ENCODE results near the gene FAM131C. TPM values are rescaled to one million over a fixed set of nuclear protein-coding genes. Genes with fewer than 3 reads are reported as not detected.

The FAM131C gene
- total and polyA plus RNA-seq, 2 experiments from 2014 or later = 0.71 to 1.3 TPM

DNA sequence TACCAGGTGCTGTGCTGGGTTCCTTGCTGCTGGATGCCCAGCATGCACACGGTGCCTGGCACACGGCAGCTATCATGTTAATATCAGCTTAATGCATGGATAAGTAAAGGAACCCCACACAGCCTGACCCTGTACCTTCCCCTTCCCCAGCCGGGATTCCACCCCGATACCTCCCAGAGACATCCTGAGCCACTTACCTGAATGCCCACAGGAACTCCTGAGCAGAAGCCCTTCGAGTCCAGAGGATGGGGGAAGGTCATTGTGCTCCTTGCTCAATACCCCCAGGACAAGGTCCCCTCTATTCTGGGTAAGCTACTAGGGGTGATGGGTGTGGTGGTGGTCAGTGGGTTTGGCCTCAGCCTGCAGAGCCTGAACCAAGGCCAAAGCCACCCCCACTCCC is 1.4 kb downstream of the FAM131C start:
- no peaks in the 10 kb centered on the region for H3F3A ChIP-seq (replicated peaks; ENCODE audit: low read depth)
- DNase-seq (ENCODE audit: low spot score) (no peak), ATAC-seq (no peak)
- H4K20me1 ChIP-seq (replicated peaks; ENCODE audit: insufficient read depth) = 0 out of 2 replicates have a peak, but pooled peaks cover 3% of the 10 kb centered on the region
- H3K9me2 ChIP-seq (ENCODE audit: insufficient read depth) = no peaks in the 10 kb centered on the region
- H3K4me2 ChIP-seq = no peak overlapping the region; the same call in 1 of the 2 replicates
- no peak for TF ChIP-seq NANOG (IDR thresholded peaks at IDR 0.05; ENCODE audit: borderline replicate concordance)
- TF ChIP-seq, protein P1, sequence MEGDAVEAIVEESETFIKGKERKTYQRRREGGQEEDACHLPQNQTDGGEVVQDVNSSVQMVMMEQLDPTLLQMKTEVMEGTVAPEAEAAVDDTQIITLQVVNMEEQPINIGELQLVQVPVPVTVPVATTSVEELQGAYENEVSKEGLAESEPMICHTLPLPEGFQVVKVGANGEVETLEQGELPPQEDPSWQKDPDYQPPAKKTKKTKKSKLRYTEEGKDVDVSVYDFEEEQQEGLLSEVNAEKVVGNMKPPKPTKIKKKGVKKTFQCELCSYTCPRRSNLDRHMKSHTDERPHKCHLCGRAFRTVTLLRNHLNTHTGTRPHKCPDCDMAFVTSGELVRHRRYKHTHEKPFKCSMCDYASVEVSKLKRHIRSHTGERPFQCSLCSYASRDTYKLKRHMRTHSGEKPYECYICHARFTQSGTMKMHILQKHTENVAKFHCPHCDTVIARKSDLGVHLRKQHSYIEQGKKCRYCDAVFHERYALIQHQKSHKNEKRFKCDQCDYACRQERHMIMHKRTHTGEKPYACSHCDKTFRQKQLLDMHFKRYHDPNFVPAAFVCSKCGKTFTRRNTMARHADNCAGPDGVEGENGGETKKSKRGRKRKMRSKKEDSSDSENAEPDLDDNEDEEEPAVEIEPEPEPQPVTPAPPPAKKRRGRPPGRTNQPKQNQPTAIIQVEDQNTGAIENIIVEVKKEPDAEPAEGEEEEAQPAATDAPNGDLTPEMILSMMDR (conservative IDR thresholded peaks at IDR 0.05; ENCODE audit: low read depth in 2 of 2) = no peak
- TF ChIP-seq, protein P2, sequence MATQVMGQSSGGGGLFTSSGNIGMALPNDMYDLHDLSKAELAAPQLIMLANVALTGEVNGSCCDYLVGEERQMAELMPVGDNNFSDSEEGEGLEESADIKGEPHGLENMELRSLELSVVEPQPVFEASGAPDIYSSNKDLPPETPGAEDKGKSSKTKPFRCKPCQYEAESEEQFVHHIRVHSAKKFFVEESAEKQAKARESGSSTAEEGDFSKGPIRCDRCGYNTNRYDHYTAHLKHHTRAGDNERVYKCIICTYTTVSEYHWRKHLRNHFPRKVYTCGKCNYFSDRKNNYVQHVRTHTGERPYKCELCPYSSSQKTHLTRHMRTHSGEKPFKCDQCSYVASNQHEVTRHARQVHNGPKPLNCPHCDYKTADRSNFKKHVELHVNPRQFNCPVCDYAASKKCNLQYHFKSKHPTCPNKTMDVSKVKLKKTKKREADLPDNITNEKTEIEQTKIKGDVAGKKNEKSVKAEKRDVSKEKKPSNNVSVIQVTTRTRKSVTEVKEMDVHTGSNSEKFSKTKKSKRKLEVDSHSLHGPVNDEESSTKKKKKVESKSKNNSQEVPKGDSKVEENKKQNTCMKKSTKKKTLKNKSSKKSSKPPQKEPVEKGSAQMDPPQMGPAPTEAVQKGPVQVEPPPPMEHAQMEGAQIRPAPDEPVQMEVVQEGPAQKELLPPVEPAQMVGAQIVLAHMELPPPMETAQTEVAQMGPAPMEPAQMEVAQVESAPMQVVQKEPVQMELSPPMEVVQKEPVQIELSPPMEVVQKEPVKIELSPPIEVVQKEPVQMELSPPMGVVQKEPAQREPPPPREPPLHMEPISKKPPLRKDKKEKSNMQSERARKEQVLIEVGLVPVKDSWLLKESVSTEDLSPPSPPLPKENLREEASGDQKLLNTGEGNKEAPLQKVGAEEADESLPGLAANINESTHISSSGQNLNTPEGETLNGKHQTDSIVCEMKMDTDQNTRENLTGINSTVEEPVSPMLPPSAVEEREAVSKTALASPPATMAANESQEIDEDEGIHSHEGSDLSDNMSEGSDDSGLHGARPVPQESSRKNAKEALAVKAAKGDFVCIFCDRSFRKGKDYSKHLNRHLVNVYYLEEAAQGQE (IDR thresholded peaks at IDR 0.05; ENCODE audit: unreplicated experiment) = no peak
- no peak for TF ChIP-seq ZNF114 (CRISPR knock-in tag; IDR thresholded peaks at IDR 0.05)
- TF ChIP-seq POLR2AphosphoS5 (IDR thresholded peaks at IDR 0.05; ENCODE audit: low read depth) = no peak
- no peak overlapping the region; the same call in 2 of the 3 replicates for H3K4me3 Mint-ChIP-seq
- peaks cover 6% of the 10 kb centered on the region; the same call in 1 of the 2 replicates for H3K4me1 ChIP-seq (ENCODE audit: insufficient read depth)
- no peak overlapping the region for H2AFZ ChIP-seq
- H3K9me3 Mint-ChIP-seq = no peaks in the 10 kb centered on the region; the same call in 2 of the 3 replicates
- peaks cover 37% of the 10 kb centered on the region for H3K27me3 Mint-ChIP-seq (ENCODE audit: insufficient read depth, low read depth, poor library complexity)
- no peak overlapping the region for H3K4me3 ChIP-seq
- peaks cover 16% of the 10 kb centered on the region for H3K4me1 Mint-ChIP-seq
- peaks cover 45% of the 10 kb centered on the region for H3K27me3 ChIP-seq (ENCODE audit: insufficient read depth)
- H3K27ac Mint-ChIP-seq = no peak overlapping the region
- H3K36me3 Mint-ChIP-seq (ENCODE audit: low read depth) = no peaks in the 10 kb centered on the region
- no peaks in the 10 kb centered on the region for H3K36me3 ChIP-seq (ENCODE audit: insufficient read depth)
- no peaks in the 10 kb centered on the region for H3K79me2 ChIP-seq (replicated peaks; ENCODE audit: insufficient read depth)
- no peak overlapping the region for H3K27ac ChIP-seq (ENCODE audit: low read depth)

DNA sequence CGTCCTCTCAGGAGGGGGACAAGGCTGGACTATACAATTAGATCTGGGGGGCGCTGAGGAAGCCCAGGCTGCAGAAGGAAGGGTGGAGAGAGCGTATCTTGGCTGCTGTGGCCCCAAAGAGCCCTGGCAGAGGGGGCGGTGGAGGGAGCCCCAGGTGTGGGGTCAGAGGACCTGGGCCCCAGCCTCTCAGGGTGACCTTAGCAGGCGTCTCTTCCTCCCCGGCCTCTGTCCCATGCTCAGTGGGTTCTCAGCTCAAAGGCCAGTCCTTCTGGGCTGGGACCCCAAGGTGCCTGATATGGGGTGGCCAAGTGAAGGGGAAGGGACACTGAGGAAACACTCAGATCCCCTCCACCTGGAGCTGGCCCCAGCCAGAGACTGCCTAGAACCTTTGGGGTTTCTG is 1.8 kb downstream of the FAM131C start:
- Mint-ChIP-seq H3K4me3 (no peak overlapping the region), H3K36me3 (ENCODE audit: low read depth) (no peaks in the 10 kb centered on the region)

More for the DNA sequence above, 1.8 kb downstream of the FAM131C start:
- no peak overlapping the region for H3K27ac Mint-ChIP-seq
- Histone ChIP-seq H3K4me1 (ENCODE audit: insufficient read depth) (peaks cover 6% of the 10 kb centered on the region; the same call in 1 of the 2 replicates), H3K79me2 (replicated peaks; ENCODE audit: insufficient read depth) (no peaks in the 10 kb centered on the region), H3K4me2 (no peak overlapping the region), H3K36me3 (ENCODE audit: insufficient read depth) (no peaks in the 10 kb centered on the region), H3F3A (replicated peaks; ENCODE audit: low read depth) (no peaks in the 10 kb centered on the region), H3K27ac (ENCODE audit: low read depth) (no peak overlapping the region), H3K27me3 (ENCODE audit: insufficient read depth) (peaks cover 45% of the 10 kb centered on the region), H4K20me1 (replicated peaks; ENCODE audit: insufficient read depth) (0 out of 2 replicates have a peak, but pooled peaks cover 3% of the 10 kb centered on the region), H3K4me3 (no peak overlapping the region), H2AFZ (no peak overlapping the region), H3K9me2 (ENCODE audit: insufficient read depth) (no peaks in the 10 kb centered on the region)
- peaks cover 34% of the 10 kb centered on the region for H3K27me3 Mint-ChIP-seq (ENCODE audit: insufficient read depth, low read depth, poor library complexity)
- TF ChIP-seq JUNB (IDR thresholded peaks at IDR 0.05; ENCODE audit: unreplicated experiment) (no peak), ZNF114 (CRISPR knock-in tag; IDR thresholded peaks at IDR 0.05) (no peak), NANOG (IDR thresholded peaks at IDR 0.05; ENCODE audit: borderline replicate concordance) (no peak), POLR2AphosphoS5 (IDR thresholded peaks at IDR 0.05; ENCODE audit: low read depth) (no peak)
- TF ChIP-seq, protein P1 (conservative IDR thresholded peaks at IDR 0.05; ENCODE audit: low read depth in 2 of 2) = no peak
- TF ChIP-seq, protein P3, sequence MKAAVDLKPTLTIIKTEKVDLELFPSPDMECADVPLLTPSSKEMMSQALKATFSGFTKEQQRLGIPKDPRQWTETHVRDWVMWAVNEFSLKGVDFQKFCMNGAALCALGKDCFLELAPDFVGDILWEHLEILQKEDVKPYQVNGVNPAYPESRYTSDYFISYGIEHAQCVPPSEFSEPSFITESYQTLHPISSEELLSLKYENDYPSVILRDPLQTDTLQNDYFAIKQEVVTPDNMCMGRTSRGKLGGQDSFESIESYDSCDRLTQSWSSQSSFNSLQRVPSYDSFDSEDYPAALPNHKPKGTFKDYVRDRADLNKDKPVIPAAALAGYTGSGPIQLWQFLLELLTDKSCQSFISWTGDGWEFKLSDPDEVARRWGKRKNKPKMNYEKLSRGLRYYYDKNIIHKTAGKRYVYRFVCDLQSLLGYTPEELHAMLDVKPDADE (IDR thresholded peaks at IDR 0.05) = no peak
- DNase-seq (ENCODE audit: low spot score) (no peak), ATAC-seq (no peak)
- peaks cover 16% of the 10 kb centered on the region for H3K4me1 Mint-ChIP-seq
- H3K9me3 Mint-ChIP-seq = no peaks in the 10 kb centered on the region; the same call in 2 of the 3 replicates

Data from GM23338 (cell line).